ENCODE data around the gene PRSS53.

Gene PRSS53

GRCh38 chr16:31093132-31093703, 4.5 kb upstream of the PRSS53 start:
- DNase-seq: peak; percentile 69

DNA sequence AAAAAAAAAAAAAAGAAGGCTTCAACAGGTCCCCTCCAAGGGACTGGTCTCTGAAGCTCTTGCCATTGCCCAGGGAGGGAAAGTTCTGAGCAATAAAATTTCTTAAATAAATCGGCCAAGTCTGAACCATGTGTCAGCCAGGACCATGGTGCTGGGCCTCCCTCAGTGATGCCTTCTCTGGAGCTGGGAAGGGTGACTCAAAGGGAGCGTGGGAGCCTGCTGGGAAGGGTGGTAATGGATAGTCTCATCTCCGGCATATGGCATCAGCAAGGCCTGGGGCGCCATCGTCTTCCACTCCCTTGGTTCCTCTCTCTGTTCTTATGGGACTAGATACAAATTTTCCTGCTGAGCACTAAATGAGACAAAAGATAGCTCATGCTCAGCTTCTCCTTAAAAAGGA, 3.6 kb upstream of the PRSS53 start:
- no peak for DNase-seq

- DNase-seq: no peak
Observed at GRCh38 chr16:31090540-31090939, 1.8 kb upstream of the PRSS53 start.

DNA sequence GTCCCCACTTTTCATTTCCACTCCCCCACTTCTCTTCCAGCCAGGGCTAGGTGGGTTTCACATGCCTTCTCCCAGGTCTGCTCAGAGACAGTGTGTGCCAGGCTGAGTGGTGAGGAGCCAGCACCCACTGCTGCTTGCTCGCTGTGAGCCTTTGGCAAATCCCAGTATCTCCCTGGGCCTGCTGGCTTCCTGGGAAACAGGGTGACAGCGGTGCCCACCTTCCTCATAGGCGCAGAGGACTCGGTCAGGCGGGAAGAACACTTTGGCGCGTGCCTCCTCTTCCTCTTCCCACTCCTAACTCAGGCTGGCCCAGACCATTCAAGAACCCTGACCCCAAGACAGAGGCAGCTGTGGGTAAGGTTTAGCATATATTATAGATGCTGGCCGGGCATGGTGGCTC, 456 bp upstream of the PRSS53 start:
- DNase-seq: no peak

DNA sequence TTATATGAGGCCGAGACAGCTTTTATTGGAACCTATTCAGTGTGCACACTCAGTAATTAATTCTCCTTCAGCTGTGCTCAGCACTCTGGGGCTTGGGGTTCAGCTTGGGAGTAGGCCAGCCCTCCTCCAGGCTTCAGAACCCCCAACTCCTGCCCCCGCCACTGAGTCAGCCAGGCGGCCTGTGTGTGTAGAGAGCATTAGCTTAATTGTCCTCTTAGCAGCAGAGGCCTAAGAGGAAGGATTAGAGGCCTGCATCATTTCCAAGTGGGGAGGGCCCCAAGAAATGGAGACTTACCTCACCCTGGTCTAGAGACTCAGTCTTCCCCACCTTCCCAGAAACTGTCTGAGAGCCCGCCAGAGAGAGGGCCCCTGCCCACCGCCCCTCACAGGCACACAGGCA, 772 bp downstream of the PRSS53 start:
- no peak for DNase-seq

GRCh38 chr16:31087481-31087880, 1.3 kb downstream of the PRSS53 start:
- no peak for DNase-seq

DNA sequence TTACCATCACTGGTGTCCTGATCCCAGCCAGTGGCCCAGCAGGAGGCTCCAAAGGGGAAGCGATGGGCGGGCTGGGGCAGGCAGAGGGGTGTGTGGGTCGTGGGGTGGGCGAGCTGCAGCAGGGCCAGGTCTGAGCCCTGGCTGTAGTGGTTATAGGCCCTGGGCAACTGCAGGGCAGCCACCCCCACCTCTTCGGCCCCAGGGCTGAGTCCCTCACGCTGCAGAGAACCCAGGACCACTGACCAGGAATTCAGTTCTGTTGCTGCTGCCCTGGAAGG, 2.2 kb downstream of the PRSS53 start:
- no peak for DNase-seq

DNA sequence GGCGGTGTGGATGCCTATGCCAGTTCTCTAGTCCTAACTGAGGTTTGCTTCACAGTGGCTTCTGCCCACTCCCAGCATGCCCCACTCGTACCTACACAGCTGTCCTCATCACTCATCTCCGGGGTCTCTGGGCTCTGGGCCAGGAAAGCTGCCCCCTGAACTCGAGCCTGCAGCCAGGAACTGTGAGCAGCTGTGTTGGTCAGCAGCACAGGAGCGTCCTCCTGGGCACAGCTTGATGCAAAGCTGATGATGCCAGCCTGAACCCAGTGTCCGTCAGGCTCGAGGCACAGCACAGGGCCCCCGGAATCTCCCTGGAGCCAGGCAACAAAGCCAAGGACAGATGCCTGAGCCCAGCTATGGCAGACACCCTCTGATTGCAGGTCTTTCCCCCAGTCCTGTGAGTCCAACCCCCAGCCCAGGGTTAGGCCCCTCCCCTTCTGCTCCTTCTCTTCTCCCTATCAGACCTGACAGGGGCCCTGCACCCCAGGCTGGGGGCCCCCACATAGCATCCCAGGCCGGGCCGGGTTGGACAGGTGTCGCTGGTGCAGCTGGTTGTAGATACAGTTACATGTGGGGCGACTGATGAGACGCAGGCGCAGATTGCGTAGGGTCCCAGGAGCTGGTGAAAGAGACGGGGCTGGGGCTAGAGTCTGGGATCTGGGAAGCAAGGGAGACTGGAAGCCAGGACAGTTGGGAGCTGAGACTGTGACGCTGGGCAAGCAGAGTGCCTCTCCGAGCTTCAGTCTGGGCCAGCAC, 2.7 kb downstream of the PRSS53 start:
- no peak for DNase-seq

DNA sequence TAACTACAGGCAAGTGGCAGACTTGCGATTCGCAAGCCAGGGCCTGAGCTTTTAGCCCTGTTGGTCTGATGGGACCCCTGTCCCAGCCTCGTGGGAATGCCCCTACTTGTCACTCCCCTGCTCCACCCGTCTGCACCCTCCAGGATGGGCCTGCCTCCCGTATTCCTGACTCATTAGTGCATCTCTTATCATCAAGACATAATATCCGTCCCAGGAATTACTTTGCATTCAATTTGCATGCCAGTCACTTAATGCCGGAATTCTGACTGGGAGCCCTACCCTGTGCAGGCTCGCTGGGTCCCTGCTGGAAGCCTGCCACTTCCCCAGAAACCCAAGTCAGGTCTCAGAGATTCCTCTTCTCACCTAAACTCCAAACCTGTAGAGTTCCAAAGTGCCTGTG, 3.3 kb downstream of the PRSS53 start:
- no peak for DNase-seq

DNA sequence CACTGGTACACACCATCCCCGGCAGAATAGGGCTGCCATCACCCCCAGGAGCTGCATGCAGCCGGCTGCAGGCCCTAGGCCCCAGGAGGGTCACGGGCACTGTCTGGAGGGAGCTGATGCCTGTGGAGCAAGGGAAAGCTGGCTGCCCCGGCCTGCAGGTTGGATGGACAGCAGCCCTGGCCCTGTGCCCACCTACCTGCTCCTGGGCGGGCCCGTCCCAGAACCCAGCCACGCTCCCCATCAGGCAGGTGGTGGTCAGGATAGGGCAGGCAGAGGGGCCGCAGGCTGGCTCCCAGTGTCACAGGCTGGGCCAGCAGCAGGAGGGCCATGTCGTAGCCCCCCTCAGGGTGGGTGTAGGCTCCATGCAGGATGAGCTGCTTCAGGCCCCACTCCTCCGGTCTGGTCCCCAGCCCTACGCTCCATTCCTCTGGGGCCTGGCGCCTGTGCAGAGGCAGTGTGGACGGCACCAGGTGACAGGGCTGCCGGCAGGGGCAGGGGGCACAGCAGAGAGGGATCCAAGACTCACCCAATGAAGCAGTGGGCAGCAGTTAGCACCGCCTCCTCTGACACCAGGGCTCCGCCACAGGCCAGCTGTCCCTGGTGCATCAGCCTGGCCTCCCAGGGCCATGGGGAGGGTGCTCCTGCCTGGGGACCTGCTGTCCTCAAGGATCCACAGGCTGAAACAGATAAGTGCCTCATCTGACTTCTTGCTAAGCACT, 4.0 kb downstream of the PRSS53 start:
- no peak for DNase-seq

GRCh38 chr16:31083981-31084380, 4.8 kb downstream of the PRSS53 start:
- DNase-seq: no peak

GRCh38 chr16:31083556-31083955, 5.2 kb downstream of the PRSS53 start:
- DNase-seq: no peak

DNA sequence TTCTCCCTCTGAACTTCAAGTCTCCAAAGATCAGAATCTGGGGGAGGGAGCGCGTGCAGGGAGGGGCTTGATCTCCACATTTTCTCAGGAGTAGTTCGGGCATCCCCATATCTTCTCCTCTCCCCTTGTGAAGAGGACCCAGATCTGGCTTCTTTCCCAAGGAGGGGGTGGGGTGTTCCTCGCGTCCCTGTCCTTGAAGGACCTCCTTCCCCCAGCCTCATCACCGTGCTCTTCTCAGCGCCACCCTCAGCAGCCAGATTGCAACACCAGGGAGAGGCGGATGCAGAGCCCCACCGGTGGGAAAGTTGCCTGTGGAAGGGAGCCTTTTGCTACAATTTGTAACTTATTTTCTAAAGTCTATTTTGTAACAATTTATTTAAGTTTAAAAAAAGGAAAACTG, 5.7 kb downstream of the PRSS53 start:
- DNase-seq: no peak

DNA sequence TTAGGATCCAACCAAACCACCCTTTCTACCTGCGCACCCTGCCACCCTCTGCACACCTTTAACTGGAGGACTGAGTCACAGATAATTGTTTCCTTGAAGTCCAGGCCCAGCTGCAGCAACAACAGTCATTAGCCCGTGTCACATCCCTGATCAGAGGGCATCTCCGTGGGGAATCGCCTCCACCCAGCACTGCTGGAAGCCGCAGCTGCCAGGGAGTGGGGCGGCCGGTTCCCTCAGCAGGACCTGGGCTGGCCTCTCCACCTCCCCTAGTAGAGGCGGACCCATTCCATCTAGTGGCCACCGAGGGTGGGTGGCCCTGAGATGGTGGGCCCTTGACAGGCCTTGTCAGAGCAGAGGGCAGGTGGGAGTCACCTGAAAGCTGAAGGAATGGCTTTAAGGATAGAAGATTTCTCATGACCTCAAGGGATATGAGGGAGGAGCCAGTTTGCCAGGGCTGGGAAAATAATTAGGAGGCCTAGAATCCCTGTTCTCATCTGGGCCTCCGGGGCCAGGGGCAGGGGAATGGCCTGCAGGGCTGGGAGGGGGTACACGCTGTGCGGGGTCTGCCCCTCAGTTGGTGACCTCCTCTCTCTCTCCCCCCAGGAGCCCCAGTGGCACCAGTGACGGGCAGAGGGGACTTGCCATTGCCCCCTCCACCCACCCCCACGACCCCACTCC, 6.2 kb downstream of the PRSS53 start:
- DNase-seq: no peak

DNA sequence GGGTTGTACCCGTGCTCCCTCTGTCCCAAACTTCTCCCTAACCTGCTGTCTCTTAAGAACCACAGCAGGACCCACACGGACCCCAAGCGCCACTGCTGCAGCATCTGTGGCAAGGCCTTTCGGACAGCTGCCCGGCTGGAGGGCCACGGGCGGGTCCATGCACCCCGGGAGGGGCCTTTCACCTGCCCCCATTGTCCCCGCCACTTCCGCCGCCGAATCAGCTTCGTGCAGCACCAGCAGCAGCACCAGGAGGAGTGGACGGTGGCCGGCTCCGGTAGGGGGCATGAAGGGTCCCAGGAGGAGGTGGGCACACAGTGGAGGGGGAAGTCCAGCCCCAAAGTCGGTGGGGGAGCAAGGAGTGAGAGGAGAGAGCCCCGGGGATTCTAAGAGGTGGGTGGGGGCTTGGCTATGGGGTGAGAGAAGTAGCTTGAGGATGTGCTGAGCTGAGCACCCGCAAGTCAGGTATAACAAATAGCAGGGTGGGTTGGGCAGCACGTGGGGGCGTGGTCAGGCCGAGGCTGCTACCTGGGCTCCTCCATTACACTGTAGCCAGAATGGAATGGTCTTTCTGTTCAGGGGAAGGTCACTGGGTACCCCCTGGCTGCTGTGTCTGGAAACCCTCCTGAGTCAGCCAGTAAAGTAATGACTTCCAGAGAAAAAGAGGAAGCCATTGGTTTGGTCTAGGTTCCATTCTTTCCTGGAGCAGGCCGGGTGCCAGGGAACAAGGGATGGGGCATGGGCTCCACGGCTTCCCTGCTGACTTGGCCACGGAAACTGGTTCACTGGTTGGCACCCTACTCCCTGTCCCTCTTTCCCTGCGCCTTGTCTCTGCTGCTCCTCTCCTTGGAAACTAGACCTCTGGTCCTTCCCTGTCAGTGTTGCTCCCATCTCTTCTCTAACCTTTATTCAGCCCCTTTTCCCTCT, 7.1 kb downstream of the PRSS53 start:
- no peak for DNase-seq

GRCh38 chr16:31080756-31081419, 7.9 kb downstream of the PRSS53 start:
- DNase-seq: no peak

GRCh38 chr16:31080035-31080629, 8.6 kb downstream of the PRSS53 start:
- DNase-seq: no peak

DNA sequence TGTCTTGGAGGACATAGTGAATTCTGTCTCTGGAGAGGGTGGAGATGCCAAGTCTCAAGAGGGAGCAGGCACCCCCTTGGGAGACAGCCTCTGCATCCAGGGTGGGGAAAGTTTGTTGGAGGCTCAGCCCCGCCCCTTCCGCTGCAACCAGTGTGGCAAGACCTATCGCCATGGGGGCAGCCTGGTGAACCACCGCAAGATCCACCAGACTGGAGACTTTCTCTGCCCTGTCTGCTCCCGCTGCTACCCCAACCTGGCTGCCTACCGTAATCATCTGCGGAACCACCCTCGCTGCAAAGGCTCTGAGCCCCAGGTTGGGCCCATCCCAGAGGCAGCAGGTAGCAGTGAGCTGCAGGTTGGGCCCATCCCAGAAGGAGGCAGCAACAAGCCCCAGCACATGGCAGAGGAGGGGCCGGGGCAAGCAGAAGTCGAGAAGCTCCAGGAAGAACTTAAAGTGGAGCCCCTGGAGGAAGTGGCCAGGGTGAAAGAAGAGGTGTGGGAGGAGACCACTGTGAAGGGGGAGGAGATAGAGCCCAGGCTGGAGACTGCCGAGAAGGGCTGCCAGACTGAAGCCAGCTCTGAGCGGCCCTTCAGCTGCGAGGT, 9.3 kb downstream of the PRSS53 start:
- no peak for DNase-seq

DNA sequence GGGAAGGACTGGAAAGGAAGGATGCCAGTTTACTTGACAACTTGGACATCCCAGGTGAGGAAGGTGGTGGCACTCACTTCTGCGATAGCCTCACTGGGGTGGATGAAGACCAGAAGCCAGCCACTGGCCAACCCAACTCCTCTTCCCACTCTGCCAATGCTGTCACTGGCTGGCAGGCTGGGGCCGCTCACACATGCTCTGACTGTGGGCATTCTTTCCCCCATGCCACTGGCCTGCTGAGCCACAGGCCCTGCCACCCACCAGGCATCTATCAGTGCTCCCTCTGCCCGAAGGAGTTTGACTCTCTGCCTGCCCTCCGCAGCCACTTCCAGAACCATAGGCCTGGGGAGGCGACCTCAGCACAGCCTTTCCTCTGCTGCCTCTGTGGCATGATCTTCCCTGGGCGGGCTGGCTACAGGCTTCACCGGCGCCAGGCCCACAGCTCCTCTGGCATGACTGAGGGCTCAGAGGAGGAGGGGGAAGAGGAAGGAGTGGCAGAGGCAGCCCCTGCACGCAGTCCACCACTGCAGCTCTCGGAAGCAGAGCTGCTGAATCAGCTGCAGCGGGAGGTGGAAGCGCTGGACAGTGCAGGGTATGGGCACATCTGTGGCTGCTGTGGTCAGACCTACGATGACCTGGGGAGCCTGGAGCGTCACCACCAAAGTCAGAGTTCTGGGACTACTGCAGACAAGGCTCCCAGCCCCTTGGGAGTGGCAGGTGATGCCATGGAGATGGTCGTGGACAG, 10.0 kb downstream of the PRSS53 start:
- DNase-seq: no peak

- peak; percentile 94 for DNase-seq
Observed at GRCh38 chr16:31077592-31078396, 10.9 kb downstream of the PRSS53 start.

Data from hematopoietic multipotent progenitor cell treated with erythropoietin and hydrocortisone succinate and interleukin-3 and kit ligand, for 6 days (in vitro differentiated cells).